GM12872 (cell line): ENCODE measurements around the gene ANKS1A.

Experiments
- TF ChIP-seq, protein P1 (sequence below): IDR thresholded peaks from 3 replicates; pipeline ENCODE4 v1.5.1; 2011; ENCODE audit warnings: low read depth, mild to moderate bottlenecking, low read length, moderate library complexity; ENCODE audit not compliant: insufficient read depth

Gene ANKS1A

GRCh38 chr6:35099116-35099515, 210.1 kb downstream of the ANKS1A start:
- TF ChIP-seq, protein P1, sequence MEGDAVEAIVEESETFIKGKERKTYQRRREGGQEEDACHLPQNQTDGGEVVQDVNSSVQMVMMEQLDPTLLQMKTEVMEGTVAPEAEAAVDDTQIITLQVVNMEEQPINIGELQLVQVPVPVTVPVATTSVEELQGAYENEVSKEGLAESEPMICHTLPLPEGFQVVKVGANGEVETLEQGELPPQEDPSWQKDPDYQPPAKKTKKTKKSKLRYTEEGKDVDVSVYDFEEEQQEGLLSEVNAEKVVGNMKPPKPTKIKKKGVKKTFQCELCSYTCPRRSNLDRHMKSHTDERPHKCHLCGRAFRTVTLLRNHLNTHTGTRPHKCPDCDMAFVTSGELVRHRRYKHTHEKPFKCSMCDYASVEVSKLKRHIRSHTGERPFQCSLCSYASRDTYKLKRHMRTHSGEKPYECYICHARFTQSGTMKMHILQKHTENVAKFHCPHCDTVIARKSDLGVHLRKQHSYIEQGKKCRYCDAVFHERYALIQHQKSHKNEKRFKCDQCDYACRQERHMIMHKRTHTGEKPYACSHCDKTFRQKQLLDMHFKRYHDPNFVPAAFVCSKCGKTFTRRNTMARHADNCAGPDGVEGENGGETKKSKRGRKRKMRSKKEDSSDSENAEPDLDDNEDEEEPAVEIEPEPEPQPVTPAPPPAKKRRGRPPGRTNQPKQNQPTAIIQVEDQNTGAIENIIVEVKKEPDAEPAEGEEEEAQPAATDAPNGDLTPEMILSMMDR = no peak

- TF ChIP-seq, protein P1 = no peak
Observed at GRCh38 chr6:35105078-35105477, 216.0 kb downstream of the ANKS1A start.

DNA sequence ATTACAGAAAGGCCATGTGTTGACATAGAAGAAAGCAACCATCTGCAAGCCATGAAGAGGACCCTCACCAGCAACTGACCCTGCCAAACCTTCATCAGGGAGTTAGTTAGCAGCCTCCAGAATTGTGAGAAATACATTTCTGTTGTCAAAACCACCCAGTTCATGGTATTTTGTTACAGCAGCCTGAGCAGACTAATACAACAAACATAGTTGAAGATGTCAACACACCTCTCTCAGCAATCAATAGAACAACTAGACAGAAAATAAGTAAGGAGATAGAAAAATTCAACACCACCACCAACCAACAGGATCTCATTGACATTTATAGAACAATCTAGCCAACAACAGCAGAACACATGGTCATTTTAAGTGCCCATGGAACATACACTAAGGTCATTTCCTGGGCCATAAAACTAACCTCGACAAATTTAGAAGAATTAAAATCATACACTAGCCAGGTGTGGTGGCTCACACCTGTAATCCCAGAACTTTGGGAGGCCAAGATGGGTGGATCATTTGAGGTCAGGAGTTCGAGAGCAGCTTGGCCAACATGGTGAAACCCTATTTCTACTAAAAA, 219.3 kb downstream of the ANKS1A start:
- TF ChIP-seq, protein P1 = no peak

GRCh38 chr6:35120746-35121145, 231.7 kb downstream of the ANKS1A start:
- TF ChIP-seq, protein P1 = no peak

- TF ChIP-seq, protein P1 = no peak
Observed at GRCh38 chr6:35124356-35124755, 235.3 kb downstream of the ANKS1A start.

- TF ChIP-seq, protein P1 = no peak
Observed at GRCh38 chr6:35128042-35128441, 239.0 kb downstream of the ANKS1A start.

GRCh38 chr6:35128496-35128895, 239.4 kb downstream of the ANKS1A start:
- TF ChIP-seq, protein P1 = no peak
